GM23248 (cell line): ENCODE data around the gene AMOTL1. TPM values are rescaled to one million over a fixed set of nuclear protein-coding genes. Genes with fewer than 3 reads are reported as not detected.

Source experiments
- DNase-seq: peaks from one replicate; pipeline ENCODE4 v3.0.0-alpha.2; 2015
- H2AFZ ChIP-seq: fragments of 200-600 bp; sonication (generic); 2 replicates; pipeline ENCODE4 v1.6.1; 2016; ENCODE audit warnings: antibody characterized with exemption
- H3F3A ChIP-seq: fragments of 200-600 bp; sonication (generic); 2 replicates; pipeline ENCODE4 v1.6.1; 2016; ENCODE audit warnings: mild to moderate bottlenecking, antibody characterized with exemption, mixed run types; ENCODE audit not compliant: insufficient read depth
- H3K27ac ChIP-seq: fragments of 200-600 bp; sonication (generic); 2 replicates; pipeline ENCODE4 v1.5.1; 2016; ENCODE audit warnings: mild to moderate bottlenecking
- H3K27me3 ChIP-seq: fragments of 200-600 bp; sonication (generic); replicated peaks from 2 replicates; pipeline ENCODE4 v1.6.1; 2016; ENCODE audit warnings: mild to moderate bottlenecking; ENCODE audit not compliant: insufficient read depth
- H3K36me3 ChIP-seq: fragments of 200-600 bp; sonication (generic); 2 replicates; pipeline ENCODE4 v1.6.1; 2016; ENCODE audit warnings: low read depth, mild to moderate bottlenecking
- H3K4me1 ChIP-seq: fragments of 200-600 bp; sonication (generic); 2 replicates; pipeline ENCODE4 v1.6.1; 2016; ENCODE audit warnings: mild to moderate bottlenecking; ENCODE audit not compliant: insufficient read depth
- H3K4me2 ChIP-seq: fragments of 200-600 bp; sonication (generic); one replicate; pipeline ENCODE4 v1.6.1; 2016; ENCODE audit warnings: mild to moderate bottlenecking; ENCODE audit not compliant: unreplicated experiment
- H3K4me3 ChIP-seq: fragments of 200-600 bp; sonication (generic); 2 replicates; pipeline ENCODE4 v1.5.1; 2016; ENCODE audit warnings: mild to moderate bottlenecking
- H3K79me2 ChIP-seq: fragments of 200-600 bp; sonication (generic); 2 replicates; pipeline ENCODE4 v1.6.1; 2016; ENCODE audit warnings: mild to moderate bottlenecking; ENCODE audit not compliant: insufficient read depth
- H3K9ac ChIP-seq: fragments of 200-600 bp; sonication (generic); 2 replicates; pipeline ENCODE4 v1.6.1; 2016; ENCODE audit warnings: mild to moderate bottlenecking
- H3K9me2 ChIP-seq: fragments of 200-600 bp; sonication (generic); 2 replicates; pipeline ENCODE4 v1.6.1; 2016; ENCODE audit warnings: mixed run types, mild to moderate bottlenecking, moderate library complexity; ENCODE audit not compliant: insufficient read depth
- H3K9me3 ChIP-seq: fragments of 200-600 bp; sonication (generic); one replicate; pipeline ENCODE4 v1.6.1; 2017; ENCODE audit warnings: low read depth
- H4K20me1 ChIP-seq: fragments of 200-600 bp; sonication (generic); 2 replicates; pipeline ENCODE4 v1.6.0; 2016; ENCODE audit not compliant: insufficient read depth
- EZH2 ChIP-seq: fragments of 200-600 bp; sonication (generic); IDR thresholded peaks from 2 replicates; pipeline ENCODE4 v1.6.1; 2018; ENCODE audit warnings: antibody characterized with exemption, mild to moderate bottlenecking; ENCODE audit not compliant: insufficient read depth, poor library complexity, severe bottlenecking
- EZH2phosphoT487 ChIP-seq: fragments of 200-600 bp; sonication (generic); IDR thresholded peaks from 2 replicates; pipeline ENCODE4 v1.6.1; 2018; ENCODE audit warnings: antibody characterized with exemption, moderate library complexity, mild to moderate bottlenecking, low read depth; ENCODE audit not compliant: insufficient read depth
- WGBS, 2 experiments: methylation state at CpG; one replicate each; pipeline ENCODE4 v1.1.6; 2015 to 2017; ENCODE audit warnings: low lambda C conversion rate in 2 of 2, low coverage in 1 of 2; ENCODE audit errors: missing lambda C conversion rate in 2 of 2; 5-methylcytosine and 5-hydroxymethylcytosine counted together
- in situ Hi-C: fragments of 300-500 bp; cut with MboI; formaldehyde crosslinking; loops from 2 replicates; pipeline ENCODE4 v1.15.0; 2020
- polyA plus RNA-seq: library from polyadenylated mRNA; unstranded; fragments of >200 nt; fragmentation: Nextera tagmentation; extraction: Ambion mirVana; gene quantifications from 2 replicates; pipeline ENCODE4 v1.2.1, GENCODE V29; 2016
- total RNA-seq: library from RNA; depleted of rRNA; stranded (reverse); fragments of >200 nt; shearing (Covaris generic); gene quantifications from 2 replicates; pipeline ENCODE4 v1.2.3, GENCODE V29; 2014

AMOTL1 gene
- total and polyA plus RNA-seq, 2 experiments from 2014 or later, result 22.3 to 50.8 TPM

DNA sequence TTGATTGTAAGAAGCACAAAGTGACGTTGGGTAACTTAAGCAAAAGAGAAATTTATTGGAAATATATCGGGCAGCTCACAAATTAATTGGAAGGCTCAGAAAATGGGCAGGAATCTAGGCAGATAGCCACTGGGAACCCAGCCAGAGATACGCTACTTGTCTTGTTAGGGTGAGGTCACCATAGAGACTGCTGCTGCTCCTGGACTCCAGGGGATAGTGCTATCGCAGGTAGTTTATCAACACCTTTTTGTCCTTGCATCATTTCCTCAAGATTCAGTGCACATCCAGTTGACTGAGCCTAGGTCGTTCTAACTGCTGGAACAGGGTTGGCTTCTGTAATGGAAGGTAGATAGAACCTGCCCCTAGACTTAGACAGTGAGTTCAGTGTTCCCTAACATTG, 19.6 kb downstream of the AMOTL1 start:
- Histone ChIP-seq H3K9me2 (no peaks in the 10 kb centered on the region), H3K27ac (no peak overlapping the region), H3K4me1 (peaks cover 84% of the 10 kb centered on the region), H4K20me1 (0 out of 2 replicates have a peak, but pooled peaks cover 6% of the 10 kb centered on the region), H2AFZ (no peak overlapping the region), H3K27me3 (no peaks in the 10 kb centered on the region), H3F3A (peaks cover 51% of the 10 kb centered on the region; the same call in 1 of the 2 replicates), H3K36me3 (no peaks in the 10 kb centered on the region), H3K9ac (no peak overlapping the region), H3K4me3 (no peak overlapping the region), H3K79me2 (peaks cover 100% of the 10 kb centered on the region), H3K9me3 (no peaks in the 10 kb centered on the region), H3K4me2 (no peak overlapping the region)
- in situ Hi-C loops, result no loop called here
- DNase-seq, result no peak
- WGBS, 2 experiments, result 84 to 87% methylated on average over 5 of the region's 5 CpGs
- no peak for TF ChIP-seq EZH2phosphoT487
- no peak for TF ChIP-seq EZH2

DNA sequence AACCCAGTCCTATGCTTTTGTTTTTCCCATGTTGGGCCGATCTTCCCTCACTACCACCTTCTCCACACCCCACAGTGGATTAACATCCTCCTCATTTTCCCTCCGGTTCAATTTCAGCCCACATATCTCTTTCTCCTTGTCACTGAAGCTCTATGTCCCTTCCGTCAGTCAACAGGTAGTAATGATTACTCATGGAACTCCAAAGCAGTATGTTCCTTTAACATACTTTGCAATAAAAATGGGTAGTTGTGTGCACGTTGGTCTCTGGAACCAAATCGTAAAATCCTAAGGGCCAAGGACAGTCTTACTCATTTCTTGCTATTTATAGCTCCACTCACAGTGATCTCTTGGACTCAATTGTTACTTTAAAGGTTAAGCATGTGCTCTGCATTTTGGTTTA, 20.2 kb downstream of the AMOTL1 start:
- TF ChIP-seq EZH2phosphoT487 (no peak), EZH2 (no peak)
- peaks cover 51% of the 10 kb centered on the region for H3F3A ChIP-seq
- in situ Hi-C loops, result no loop called here
- H3K79me2 ChIP-seq, result peaks cover 100% of the 10 kb centered on the region
- peak overlapping the region; percentile 50 for H3K4me2 ChIP-seq
- peak overlapping the region; percentile 32 for H3K27ac ChIP-seq
- no peak overlapping the region for H2AFZ ChIP-seq
- no peaks in the 10 kb centered on the region for H3K9me3 ChIP-seq
- 0 out of 2 replicates have a peak, but pooled peaks cover 6% of the 10 kb centered on the region for H4K20me1 ChIP-seq
- H3K4me1 ChIP-seq, result peaks cover 84% of the 10 kb centered on the region
- DNase-seq, result peak; percentile 60
- H3K27me3 ChIP-seq, result no peaks in the 10 kb centered on the region
- 43 to 52% methylated on average over 5 of the region's 5 CpGs for WGBS, 2 experiments
- no peaks in the 10 kb centered on the region for H3K9me2 ChIP-seq
- no peak overlapping the region; the same call in 1 of the 2 replicates for H3K4me3 ChIP-seq
- no peak overlapping the region for H3K9ac ChIP-seq
- no peaks in the 10 kb centered on the region for H3K36me3 ChIP-seq

DNA sequence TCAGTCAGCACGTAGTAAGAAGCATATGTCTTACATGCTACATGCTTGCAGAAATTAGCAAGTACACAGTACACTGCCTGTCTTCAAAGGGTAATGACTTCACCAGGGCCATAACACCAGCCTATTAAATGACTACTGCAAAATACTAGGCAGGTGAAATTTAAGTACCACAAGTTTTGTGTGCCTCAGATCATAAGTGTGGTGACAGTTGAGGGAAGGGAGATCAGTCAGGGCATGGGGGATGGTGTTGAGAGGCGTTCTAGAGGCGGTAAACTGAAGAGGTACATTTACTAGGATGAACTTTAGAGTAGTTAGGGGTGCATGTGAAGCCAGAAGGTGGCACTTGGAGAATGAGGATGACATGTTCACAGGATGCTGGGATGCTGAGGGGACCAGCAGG, 22.0 kb downstream of the AMOTL1 start:
- TF ChIP-seq EZH2phosphoT487, result no peak
- TF ChIP-seq EZH2, result no peak
- H3K27me3 ChIP-seq, result no peaks in the 10 kb centered on the region
- peaks cover 81% of the 10 kb centered on the region for H3K4me1 ChIP-seq
- no peak overlapping the region for H2AFZ ChIP-seq
- no peak for DNase-seq
- H3K79me2 ChIP-seq, result peaks cover 86% of the 10 kb centered on the region
- H3F3A ChIP-seq, result peaks cover 55% of the 10 kb centered on the region
- peak overlapping the region; percentile 41; the same call in 1 of the 2 replicates for H3K27ac ChIP-seq
- H3K9ac ChIP-seq, result no peak overlapping the region
- H3K36me3 ChIP-seq, result no peaks in the 10 kb centered on the region
- H4K20me1 ChIP-seq, result 0 out of 2 replicates have a peak, but pooled peaks cover 6% of the 10 kb centered on the region
- H3K4me3 ChIP-seq, result no peak overlapping the region
- H3K9me2 ChIP-seq, result no peaks in the 10 kb centered on the region
- no peak overlapping the region for H3K4me2 ChIP-seq
- no peaks in the 10 kb centered on the region for H3K9me3 ChIP-seq
- WGBS, 2 experiments, result 69 to 72% methylated on average over 3 of the region's 3 CpGs
- in situ Hi-C loops, result no loop called here

DNA sequence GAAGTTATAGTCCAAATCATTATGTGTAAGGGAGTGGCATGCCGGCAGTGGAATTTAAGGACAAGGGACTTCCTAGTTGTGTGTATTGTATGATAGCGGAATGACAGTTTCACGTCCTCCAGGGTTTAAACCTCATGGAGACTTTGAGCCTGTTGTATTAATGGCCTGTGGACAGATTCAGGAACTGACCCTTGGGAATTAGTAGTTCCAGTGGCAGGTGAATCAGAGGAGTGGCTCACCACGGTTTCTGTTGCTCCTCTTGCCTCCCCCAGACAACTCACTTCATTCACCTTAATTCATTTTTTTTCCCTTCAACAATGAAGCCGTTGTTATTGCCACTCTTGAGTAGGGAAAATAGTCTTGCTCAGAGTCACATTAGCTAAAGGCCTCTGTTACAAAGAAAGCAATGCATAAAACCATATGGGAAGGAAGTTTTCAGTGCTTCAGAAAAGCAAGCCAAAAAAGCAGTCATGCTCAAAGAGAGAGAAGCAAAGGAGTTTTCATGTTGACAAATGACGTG, 22.6 kb downstream of the AMOTL1 start:
- Histone ChIP-seq H3K4me3 (no peak overlapping the region), H3K36me3 (no peaks in the 10 kb centered on the region), H3F3A (peaks cover 60% of the 10 kb centered on the region), H3K4me1 (peaks cover 81% of the 10 kb centered on the region), H3K9me3 (no peaks in the 10 kb centered on the region), H3K27me3 (no peaks in the 10 kb centered on the region), H3K27ac (peak overlapping the region; percentile 41), H3K9ac (no peak overlapping the region), H2AFZ (no peak overlapping the region), H3K4me2 (peak overlapping the region; percentile 20), H4K20me1 (0 out of 2 replicates have a peak, but pooled peaks cover 6% of the 10 kb centered on the region), H3K79me2 (peaks cover 82% of the 10 kb centered on the region), H3K9me2 (no peaks in the 10 kb centered on the region)
- in situ Hi-C loops, result no loop called here
- peak; percentile 57 for DNase-seq
- TF ChIP-seq EZH2phosphoT487, result no peak
- no peak for TF ChIP-seq EZH2
- WGBS, 2 experiments, result 40 to 48% methylated on average over 6 of the region's 6 CpGs
